K562 (cell line): Measurements from ENCODE around the gene UPP1. TPM values are rescaled to one million over a fixed set of nuclear protein-coding genes. Genes with fewer than 3 reads are reported as not detected.

ENCODE experiments used
- ATAC-seq: fragments of 200-7000 bp; cut with Tn5 transposase; 3 replicates; pipeline ENCODE4 v1.9.1; 2020; ENCODE audit warnings: moderate library complexity
- BruUV-seq: library from RNA; stranded (reverse); fragments of 400-500 nt; replicated peaks from 2 replicates; lab custom pipeline; 2021; lab: Mats Ljungman, UMichigan
- CTCF ChIA-PET: fragments of 300-600 bp; formaldehyde crosslinking; extraction: SDS; loops from one replicate; lab custom pipeline; 2021; ENCODE audit warnings: low intra/inter-chr PET ratio; lab: Yijun Ruan, JAX
- POLR2A ChIA-PET: fragments of 300-600, 350-650 bp; sonication (Branson Sonifier 250); formaldehyde crosslinking; extraction: SDS; loops from one replicate; lab custom pipeline; 2021; ENCODE audit warnings: antibody characterized with exemption, inconsistent platforms; lab: Yijun Ruan, JAX
- DNase-seq, 4 experiments: peaks; one replicate each; pipeline versions ENCODE4 v3.0.0 to v3.0.0-alpha.2; 2011 to 2018; ENCODE audit warnings: low spot score in 3 of 4, mixed read lengths in 3 of 4; ENCODE audit errors: extremely low read depth in 1 of 4
- FAIRE-seq: peaks from 2 replicates; lab custom pipeline; 2011; peaks lifted over from hg19 to GRCh38; lab: Jason Lieb, UNC
- H2AFZ ChIP-seq: 2 replicates; pipeline ENCODE4 v1.6.0; 2011; ENCODE audit warnings: low read depth, low read length, control low read depth, inconsistent platforms
- H3K27ac ChIP-seq: fragments of 200-600 bp; 3 replicates; pipeline ENCODE4 v1.8.0; 2011; ENCODE audit warnings: low read depth, mild to moderate bottlenecking, control low read depth, inconsistent platforms, low read length, moderate library complexity, mixed read lengths; ENCODE audit errors: extremely low read depth
- H3K27me3 ChIP-seq, 2 experiments: fragments of 300-600 bp in 1 of 2; 2 replicates in 1 of 2; 3 replicates in 1 of 2; pipeline versions ENCODE4 v1.6.0 to v1.8.0; 2011; ENCODE audit warnings: inconsistent platforms in 2 of 2, low read length in 2 of 2, mild to moderate bottlenecking in 1 of 2, mixed read lengths in 1 of 2, moderate library complexity in 1 of 2; ENCODE audit not compliant: control insufficient read depth in 2 of 2, insufficient read depth in 2 of 2
- H3K36me3 ChIP-seq: fragments of 300-600 bp; 3 replicates; pipeline ENCODE4 v1.8.0; 2011; ENCODE audit warnings: mild to moderate bottlenecking, low read length, inconsistent platforms; ENCODE audit not compliant: control insufficient read depth, insufficient read depth
- H3K4me1 ChIP-seq, 2 experiments: fragments of 200-600 bp in 1 of 2; replicated peaks in 1 of 2; 2 replicates in 1 of 2; 3 replicates in 1 of 2; pipeline versions ENCODE4 v1.5.1 to v1.8.0; 2011; ENCODE audit warnings: inconsistent platforms in 2 of 2, low read length in 2 of 2, mild to moderate bottlenecking in 1 of 2, mixed read lengths in 1 of 2, moderate library complexity in 1 of 2; ENCODE audit not compliant: control insufficient read depth in 2 of 2, insufficient read depth in 2 of 2
- H3K4me2 ChIP-seq: 2 replicates; pipeline ENCODE4 v1.6.1; 2011; ENCODE audit warnings: low read length, control low read depth, inconsistent platforms, mixed read lengths; ENCODE audit not compliant: insufficient read depth
- H3K4me3 ChIP-seq: fragments of 200-600 bp; sonication (generic), shearing (Covaris generic); 2 replicates; pipeline ENCODE4 v1.5.1; 2016; ENCODE audit warnings: control low read depth, inconsistent platforms
- H3K79me2 ChIP-seq: fragments of 200-600 bp; 3 replicates; pipeline ENCODE4 v1.8.0; 2011; ENCODE audit warnings: low read length, inconsistent platforms; ENCODE audit not compliant: control insufficient read depth, insufficient read depth
- H3K9ac ChIP-seq, 2 experiments: 2 replicates each; pipeline versions ENCODE4 v1.6.0 to v1.6.1; 2011; ENCODE audit warnings: low read depth in 2 of 2, low read length in 2 of 2, control low read depth in 1 of 2, inconsistent platforms in 1 of 2, mild to moderate bottlenecking in 1 of 2, mixed read lengths in 1 of 2; ENCODE audit not compliant: insufficient read depth in 1 of 2
- H3K9me1 ChIP-seq: one replicate; pipeline ENCODE4 v1.6.0; 2011; ENCODE audit warnings: inconsistent platforms, mild to moderate bottlenecking, low read length, moderate library complexity; ENCODE audit not compliant: control insufficient read depth, insufficient read depth
- H3K9me3 ChIP-seq: replicated peaks from 2 replicates; pipeline ENCODE4 v1.5.1; 2011; ENCODE audit warnings: low read depth, low read length, inconsistent platforms; ENCODE audit not compliant: control insufficient read depth, insufficient read depth
- H4K20me1 ChIP-seq: replicated peaks from 2 replicates; pipeline ENCODE4 v1.6.1; 2011; ENCODE audit warnings: low read length, inconsistent platforms, mixed read lengths; ENCODE audit not compliant: control insufficient read depth, insufficient read depth
- CBX5 ChIP-seq: IDR thresholded peaks from 2 replicates; pipeline ENCODE4 v1.6.1; 2014; ENCODE audit warnings: low read depth, borderline replicate concordance
- CGGBP1 ChIP-seq: fragments of 250-450 bp; sonication (Bioruptor Pico); IDR thresholded peaks from 2 replicates; pipeline ENCODE4 v1.9.0; 2021; ENCODE audit warnings: mild to moderate bottlenecking
- DIDO1 ChIP-seq: fragments of 450-650 bp; IDR thresholded peaks from 2 replicates; pipeline ENCODE4 v1.6.1; 2016; ENCODE audit warnings: low read depth, missing biosample characterization, missing genetic modification characterization
- HINFP ChIP-seq: fragments of 450-650 bp; conservative IDR thresholded peaks from 2 replicates; pipeline ENCODE4 v1.6.1; 2016; ENCODE audit warnings: missing genetic modification characterization, low read depth, mild to moderate bottlenecking, control low read depth, missing compliant biosample characterization
- JUN ChIP-seq, 2 experiments: sonication (generic) in 1 of 2; formaldehyde crosslinking in 1 of 2; IDR thresholded peaks; 2 replicates each; pipeline versions ENCODE4 v1.6.1 to v1.8.0; 2012 to 2022; ENCODE audit warnings: borderline replicate concordance in 2 of 2, mild to moderate bottlenecking in 2 of 2, improper control_type of control experiment in 1 of 2, low read depth in 1 of 2, low read length in 1 of 2, missing genetic modification reagents in 1 of 2
- MTA1 ChIP-seq: fragments of 450-650 bp; IDR thresholded peaks from 2 replicates; pipeline ENCODE4 v1.6.1; 2017; ENCODE audit warnings: borderline replicate concordance
- NFE2L1 ChIP-seq: fragments of 450-650 bp; IDR thresholded peaks from 2 replicates; pipeline ENCODE4 v1.6.1; 2016; ENCODE audit warnings: missing genetic modification characterization, low read depth, mild to moderate bottlenecking, missing compliant biosample characterization, moderate library complexity, borderline replicate concordance
- SOX6 ChIP-seq: fragments of 450-650 bp; IDR thresholded peaks from 2 replicates; pipeline ENCODE4 v1.6.1; 2014; ENCODE audit warnings: mild to moderate bottlenecking
- ZEB2 ChIP-seq: fragments of 450-650 bp; IDR thresholded peaks from 2 replicates; pipeline ENCODE4 v1.6.1; 2016
- ZNF224 ChIP-seq: sonication (generic); formaldehyde crosslinking; IDR thresholded peaks from 2 replicates; pipeline ENCODE4 v1.8.0; 2022; ENCODE audit warnings: mild to moderate bottlenecking, missing genetic modification reagents
- ZNF644 ChIP-seq: fragments of 200-800 bp; sonication (Bioruptor generic); IDR thresholded peaks from 2 replicates; pipeline ENCODE4 v1.6.1; 2016; ENCODE audit warnings: low read depth, missing genetic modification characterization, missing compliant biosample characterization
- whole genome bisulfite sequencing: fragments of 100-300 bp; shearing (Covaris generic); methylation state at CpG from one replicate; pipeline ENCODE4 v1.1.6; 2016; ENCODE audit warnings: low coverage, mixed read lengths; ENCODE audit not compliant: insufficient coverage; ENCODE audit errors: missing lambda C conversion rate; 5-methylcytosine and 5-hydroxymethylcytosine counted together
- in situ Hi-C: fragments of 300-500 bp; cut with MboI; formaldehyde crosslinking; loops from 4 replicates; pipeline ENCODE4 v1.15.0; 2018; ENCODE audit warnings: inconsistent platforms, mixed read lengths
- intact Hi-C: fragments of 100-400 bp; cut with micrococcal nuclease; formaldehyde crosslinking; loops from 2 replicates; pipeline ENCODE4 v1.14.2; 2022
- polyA plus RNA-seq, 8 experiments: library from polyadenylated mRNA; depleted of rRNA in 4 of 8; stranded (reverse) in 5 of 8; unstranded in 3 of 8; fragments of >200 nt; fragmentation: Nextera tagmentation in 2 of 8; fragmentation: Illumina TruSeq in 1 of 8; extraction: Ambion mirVana in 2 of 8; extraction: Trizol in 1 of 8; gene quantifications; 2 replicates each; pipeline versions ENCODE4 v1.2.1 to v1.2.3, GENCODE V29; 2011 to 2014; ENCODE audit warnings: inconsistent platforms in 1 of 8, missing spikeins in 1 of 8
- total RNA-seq, 7 experiments: library from RNA; depleted of rRNA in 6 of 7; stranded (reverse); fragments of >200 nt in 6 of 7; fragmentation: Illumina TruSeq in 2 of 7; extraction: Trizol in 2 of 7; gene quantifications; 2 replicates each; pipeline versions ENCODE4 v1.2.1 to v1.2.3, GENCODE V29; 2011 to 2021; ENCODE audit warnings: low replicate concordance in 1 of 7
- TF ChIP-seq, protein P1 (sequence below): sonication (generic); formaldehyde crosslinking; IDR thresholded peaks from 2 replicates; pipeline ENCODE4 v1.4.0; 2020; ENCODE audit warnings: mild to moderate bottlenecking, missing genetic modification reagents

UPP1 gene
- total and polyA plus RNA-seq, 9 of the 15 experiments (the other 6 are each of a cell fraction or from before 2014, with no cell fraction given): 0.38 to 2.4 (median 0.61) TPM

GRCh38 chr7:48106906-48107659 is 18.0 kb downstream of the UPP1 start:
- ChIA-PET POLR2A (no interaction called here), CTCF (interaction anchor here (5.2 kb wide), 1 partner anchor 161 kb away, joined by 39 read pairs; no protein-coding TSS in a partner anchor)
- DNase-seq (no peak), FAIRE-seq (no peak), ATAC-seq (no peak)
- Histone ChIP-seq H3K4me1 (peaks cover 0 to 4% of the 10 kb centered on the region in 2 experiments; a peak in 1 of 5 replicates), H3K9me3 (no peaks in the 10 kb centered on the region), H3K4me2 (no peak overlapping the region), H3K79me2 (no peaks in the 10 kb centered on the region), H3K36me3 (no peaks in the 10 kb centered on the region), H3K9me1 (no peaks in the 10 kb centered on the region), H3K4me3 (no peak overlapping the region), H4K20me1 (peaks cover 5% of the 10 kb centered on the region), H3K27ac (no peak overlapping the region), H2AFZ (no peak overlapping the region), H3K9ac (no peak overlapping the region), H3K27me3 (peaks cover 0 to 29% of the 10 kb centered on the region in 2 experiments; a peak in 2 of 5 replicates)
- WGBS: 20% methylated on average over 29 of the region's 29 CpGs
- no peak for TF ChIP-seq ZNF644
- no peak for TF ChIP-seq NFE2L1 (tag)
- TF ChIP-seq, protein P1, sequence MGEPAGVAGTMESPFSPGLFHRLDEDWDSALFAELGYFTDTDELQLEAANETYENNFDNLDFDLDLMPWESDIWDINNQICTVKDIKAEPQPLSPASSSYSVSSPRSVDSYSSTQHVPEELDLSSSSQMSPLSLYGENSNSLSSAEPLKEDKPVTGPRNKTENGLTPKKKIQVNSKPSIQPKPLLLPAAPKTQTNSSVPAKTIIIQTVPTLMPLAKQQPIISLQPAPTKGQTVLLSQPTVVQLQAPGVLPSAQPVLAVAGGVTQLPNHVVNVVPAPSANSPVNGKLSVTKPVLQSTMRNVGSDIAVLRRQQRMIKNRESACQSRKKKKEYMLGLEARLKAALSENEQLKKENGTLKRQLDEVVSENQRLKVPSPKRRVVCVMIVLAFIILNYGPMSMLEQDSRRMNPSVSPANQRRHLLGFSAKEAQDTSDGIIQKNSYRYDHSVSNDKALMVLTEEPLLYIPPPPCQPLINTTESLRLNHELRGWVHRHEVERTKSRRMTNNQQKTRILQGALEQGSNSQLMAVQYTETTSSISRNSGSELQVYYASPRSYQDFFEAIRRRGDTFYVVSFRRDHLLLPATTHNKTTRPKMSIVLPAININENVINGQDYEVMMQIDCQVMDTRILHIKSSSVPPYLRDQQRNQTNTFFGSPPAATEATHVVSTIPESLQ: no peak
- no peak for TF ChIP-seq CGGBP1 (CRISPR knock-in tag)
- TF ChIP-seq HINFP (tag): no peak
- no peak for TF ChIP-seq JUN (IDR thresholded peaks at IDR 0.05; ENCODE audit: borderline replicate concordance, low read depth, low read length)
- TF ChIP-seq JUN (CRISPR knock-in tag; IDR thresholded peaks at IDR 0.05; ENCODE audit: borderline replicate concordance): no peak
- no peak for TF ChIP-seq ZEB2
- TF ChIP-seq SOX6: no peak
- TF ChIP-seq DIDO1 (tag): no peak
- TF ChIP-seq MTA1: no peak
- TF ChIP-seq CBX5: no peak
- no peak for TF ChIP-seq ZNF224 (CRISPR knock-in tag)
- no TSS peak for BruUV-seq
- intact Hi-C loops (no loop called here), in situ Hi-C loops (no loop called here)
